Prostate gland (tissue), 2 donors: ENCODE measurements around the gene NF2. TPM values are rescaled to one million over a fixed set of nuclear protein-coding genes. Genes with fewer than 3 reads are reported as not detected.

Experiments
- DNase-seq: peaks from one replicate; pipeline ENCODE4 v3.0.0-alpha.2; 2019; ENCODE audit warnings: low spot score
- H3K27ac ChIP-seq, 2 donors: fragments of 200-600 bp; sonication (generic); 2 replicates each; pipeline ENCODE4 v1.5.1; 2017 to 2019
- H3K27me3 ChIP-seq: fragments of 200-600 bp; sonication (generic); replicated peaks from 2 replicates; pipeline ENCODE4 v1.5.1; 2019; ENCODE audit not compliant: insufficient read depth
- H3K36me3 ChIP-seq, 2 donors: fragments of 200-600 bp; sonication (generic); 1 replicate in 1 of 2; 2 replicates in 1 of 2; pipeline versions ENCODE4 v1.5.1 to v1.8.1; 2017 to 2019
- H3K4me1 ChIP-seq: fragments of 200-600 bp; sonication (generic); replicated peaks from 2 replicates; pipeline ENCODE4 v1.5.1; 2019
- H3K4me3 ChIP-seq, 2 donors: fragments of 200-600 bp; sonication (generic); 2 replicates each; pipeline ENCODE4 v1.5.1; 2017 to 2019
- H3K9me3 ChIP-seq: fragments of 200-600 bp; sonication (generic); 2 replicates; pipeline ENCODE4 v1.5.1; 2017
- CTCF ChIP-seq, 4 experiments: fragments of 200-600 bp in 2 of 4; fragments of 450-650 bp in 2 of 4; sonication (generic) in 2 of 4; IDR thresholded peaks; 1 replicate in 3 of 4; 2 replicates in 1 of 4; pipeline ENCODE4 v1.5.1; 2016 to 2019; ENCODE audit warnings: antibody characterized with exemption in 4 of 4, mild to moderate bottlenecking in 2 of 4, moderate library complexity in 2 of 4
- POLR2A ChIP-seq: fragments of 450-650 bp; IDR thresholded peaks from one replicate; pipeline ENCODE4 v1.6.1; 2016; ENCODE audit warnings: antibody characterized with exemption, mild to moderate bottlenecking
- POLR2AphosphoS5 ChIP-seq: sonication (generic); formaldehyde crosslinking; IDR thresholded peaks from one replicate; pipeline ENCODE4 v1.6.1; 2017; ENCODE audit warnings: antibody characterized with exemption
- WGBS: methylation state at CpG from one replicate; pipeline ENCODE4 v1.1.5; 2018; 5-methylcytosine and 5-hydroxymethylcytosine counted together
- intact Hi-C: fragments of 100-400 bp; cut with DNase I; formaldehyde crosslinking; loops from one replicate; pipeline ENCODE4 v1.14.2; 2022
- total RNA-seq, 2 donors: library from RNA; depleted of rRNA; stranded (reverse); fragments of >200 nt; gene quantifications; one replicate each; pipeline ENCODE4 v1.1.0, GENCODE V29; 2016

The NF2 gene
- total RNA-seq, 2 donors from 2014 or later = 32.3 to 34.7 TPM

- TF ChIP-seq POLR2AphosphoS5 (no peak), CTCF (IDR thresholded peaks at IDR 0.05) (no peak), POLR2A (no peak)
- WGBS = 43% methylated on average over 16 of the region's 18 CpGs
- H3K27me3 ChIP-seq = no peaks in the 10 kb centered on the region
These were observed 107.6 kb downstream of the NF2 start for GRCh38 chr22:29710922-29711593.

GRCh38 chr22:29712119-29712518 lies 108.7 kb downstream of the NF2 start:
- H3K36me3 ChIP-seq = no peaks in the 10 kb centered on the region
- no peak overlapping the region for H3K27ac ChIP-seq
- DNase-seq = no peak
- H3K4me1 ChIP-seq = no peaks in the 10 kb centered on the region
- H3K27me3 ChIP-seq = no peaks in the 10 kb centered on the region
- intact Hi-C loops = no loop called here
- TF ChIP-seq POLR2AphosphoS5 (no peak), CTCF (IDR thresholded peaks at IDR 0.05) (no peak), POLR2A (no peak)
- no peak overlapping the region for H3K4me3 ChIP-seq
- 89% methylated on average over 2 of the region's 2 CpGs for WGBS
- H3K9me3 ChIP-seq = no peaks in the 10 kb centered on the region

More at GRCh38 chr22:29710922-29711593, 107.6 kb downstream of the NF2 start:
- Histone ChIP-seq H3K9me3 (no peaks in the 10 kb centered on the region), H3K4me1 (no peaks in the 10 kb centered on the region), H3K4me3 (no peak overlapping the region), H3K36me3 (no peaks in the 10 kb centered on the region), H3K27ac (no peak overlapping the region)
- intact Hi-C loops = no loop called here
- DNase-seq = no peak

- TF ChIP-seq POLR2AphosphoS5 = no peak
- no peak for TF ChIP-seq POLR2A
- TF ChIP-seq CTCF (IDR thresholded peaks at IDR 0.05) = no peak
- no peak for DNase-seq
- intact Hi-C loops = no loop called here
These were observed 109.8 kb downstream of the NF2 start for GRCh38 chr22:29713156-29713727.

GRCh38 chr22:29715240-29715639 lies 111.8 kb downstream of the NF2 start:
- whole genome bisulfite sequencing = 80% methylated on average over 13 of the region's 13 CpGs
- Histone ChIP-seq H3K4me3 (no peak overlapping the region), H3K9me3 (no peaks in the 10 kb centered on the region), H3K36me3 (no peaks in the 10 kb centered on the region), H3K4me1 (no peaks in the 10 kb centered on the region), H3K27me3 (peaks cover 5% of the 10 kb centered on the region), H3K27ac (no peak overlapping the region)
- intact Hi-C loops = no loop called here
- TF ChIP-seq CTCF (IDR thresholded peaks at IDR 0.05) = no peak
- no peak for TF ChIP-seq POLR2A
- TF ChIP-seq POLR2AphosphoS5 = no peak
- no peak for DNase-seq

More at GRCh38 chr22:29713156-29713727, 109.8 kb downstream of the NF2 start:
- 54% methylated on average over 6 of the region's 8 CpGs for WGBS
- Histone ChIP-seq H3K27me3 (no peaks in the 10 kb centered on the region), H3K27ac (no peak overlapping the region), H3K4me1 (no peaks in the 10 kb centered on the region), H3K9me3 (no peaks in the 10 kb centered on the region), H3K4me3 (no peak overlapping the region), H3K36me3 (no peaks in the 10 kb centered on the region)

- Histone ChIP-seq H3K4me1 (peaks cover 2% of the 10 kb centered on the region), H3K4me3 (no peak overlapping the region), H3K27ac (no peak overlapping the region), H3K36me3 (no peaks in the 10 kb centered on the region), H3K27me3 (peaks cover 5% of the 10 kb centered on the region), H3K9me3 (no peaks in the 10 kb centered on the region)
- intact Hi-C loops = no loop called here
- whole genome bisulfite sequencing = 82% methylated on average over 5 of the region's 5 CpGs
- DNase-seq = no peak
- TF ChIP-seq CTCF (IDR thresholded peaks at IDR 0.05) (no peak), POLR2A (no peak), POLR2AphosphoS5 (no peak)
These were observed 112.3 kb downstream of the NF2 start for GRCh38 chr22:29715705-29716104.
